HL-60 (cell line): ENCODE measurements around the gene RPL19.
A peak's percentile ranks its signal among the peaks of the same experiment; 100 is the strongest.

ENCODE experiments used
- DNase-seq, 2 experiments: peaks; one replicate each; pipeline ENCODE4 v3.0.0-alpha.2; 2010 to 2020; ENCODE audit warnings: low read depth in 1 of 2, low spot score in 1 of 2
- H3K27ac ChIP-seq: fragments of 250-450 bp; sonication (Bioruptor Pico); replicated peaks from 2 replicates; pipeline ENCODE4 v1.5.1; 2020; ENCODE audit warnings: mild to moderate bottlenecking, moderate library complexity
- H3K27me3 ChIP-seq: fragments of 250-450 bp; sonication (Bioruptor Pico); 2 replicates; pipeline ENCODE4 v1.5.1; 2021; ENCODE audit warnings: mild to moderate bottlenecking, moderate library complexity; ENCODE audit not compliant: insufficient read depth, poor library complexity, severe bottlenecking
- H3K4me3 ChIP-seq: replicated peaks from 2 replicates; pipeline ENCODE4 v1.5.1; 2011; ENCODE audit warnings: mild to moderate bottlenecking, control low read depth, low read length; ENCODE audit not compliant: insufficient read depth
- CTCF ChIP-seq: IDR thresholded peaks from one replicate; pipeline ENCODE4 v1.5.1; 2011; ENCODE audit warnings: low read length, control low read depth, inconsistent platforms; ENCODE audit not compliant: insufficient read depth
- GABPA ChIP-seq: IDR thresholded peaks from 2 replicates; pipeline ENCODE4 v1.6.1; 2012; ENCODE audit warnings: low read depth
- POLR2AphosphoS5 ChIP-seq: IDR thresholded peaks from 2 replicates; pipeline ENCODE4 v1.6.1; 2012; ENCODE audit warnings: low read depth
- REST ChIP-seq: IDR thresholded peaks from 2 replicates; pipeline ENCODE4 v1.6.1; 2012; ENCODE audit warnings: low read depth; ENCODE audit not compliant: insufficient replicate concordance
- SPI1 ChIP-seq: IDR thresholded peaks from 2 replicates; pipeline ENCODE4 v1.6.1; 2012; ENCODE audit warnings: low read depth, mild to moderate bottlenecking, borderline replicate concordance

RPL19 gene

GRCh38 chr17:39193346-39193745 lies 6.7 kb upstream of the RPL19 start:
- H3K4me3 ChIP-seq: no peak overlapping the region
- TF ChIP-seq GABPA: no peak
- TF ChIP-seq REST: no peak
- no peak for TF ChIP-seq POLR2AphosphoS5
- TF ChIP-seq CTCF: no peak
- TF ChIP-seq SPI1: no peak
- H3K27ac ChIP-seq: no peak overlapping the region
- H3K27me3 ChIP-seq: peaks cover 19% of the 10 kb centered on the region
- no peak for DNase-seq

DNA sequence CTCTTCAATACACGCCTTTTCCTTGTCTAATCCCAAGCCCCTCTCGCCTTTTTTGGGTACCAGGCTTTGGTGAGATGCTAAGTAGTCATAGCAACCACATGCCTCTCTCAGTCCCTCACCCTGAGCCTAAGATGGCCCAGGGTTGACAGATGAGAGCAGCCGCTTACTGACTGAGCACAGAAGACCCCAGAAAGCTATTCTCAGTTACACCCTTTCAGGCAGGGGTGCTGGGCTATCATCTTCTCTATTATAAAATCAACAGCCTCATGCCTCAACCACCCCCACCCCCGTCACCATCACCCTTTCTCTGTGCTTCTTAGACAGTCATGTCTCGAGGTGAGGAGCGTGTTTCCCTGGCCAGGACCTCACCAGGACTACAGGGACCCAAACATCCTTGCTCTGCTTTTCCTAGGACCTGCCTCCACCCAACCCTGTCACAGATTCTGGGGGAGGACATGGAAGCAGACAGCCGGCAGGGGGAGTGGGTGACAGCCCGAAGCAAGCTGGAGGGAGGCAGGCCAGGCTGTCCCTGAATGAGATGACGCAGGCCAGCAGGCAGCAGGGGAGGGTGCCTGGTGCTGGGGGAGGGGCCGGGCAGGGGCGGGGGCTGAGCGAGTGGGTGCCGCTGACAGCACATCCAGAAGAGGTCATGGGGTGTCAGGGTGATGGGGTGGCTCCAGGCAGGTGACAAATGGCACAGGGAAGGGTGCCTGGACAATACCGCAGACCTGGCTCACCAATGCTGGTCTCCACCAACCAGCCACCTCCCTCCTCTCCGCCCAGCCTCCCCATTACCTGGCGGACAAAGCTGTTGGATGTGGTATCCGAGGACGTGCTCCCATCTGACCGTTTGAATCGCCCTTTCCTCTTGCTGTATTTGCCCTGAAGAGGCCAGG lies 5.7 kb upstream of the RPL19 start:
- TF ChIP-seq GABPA (no peak), CTCF (peak; percentile 28)
- Histone ChIP-seq H3K27ac (no peak overlapping the region), H3K27me3 (peaks cover 19% of the 10 kb centered on the region), H3K4me3 (no peak overlapping the region)
- DNase-seq: peak; percentile 57 to 62

- TF ChIP-seq CTCF (no peak), POLR2AphosphoS5 (no peak), SPI1 (no peak), REST (no peak), GABPA (no peak)
- no peak overlapping the region for H3K27ac ChIP-seq
- H3K4me3 ChIP-seq: no peak overlapping the region
- no peak for DNase-seq
- peaks cover 19% of the 10 kb centered on the region for H3K27me3 ChIP-seq
Observed at GRCh38 chr17:39194985-39195524, 5.0 kb upstream of the RPL19 start.
